ENCODE data around the gene RGS6.

RGS6 gene

GRCh38 chr14:72540836-72541235 is 608.6 kb downstream of the RGS6 start:
- no peak for DNase-seq

- DNase-seq, result no peak
Measured at GRCh38 chr14:72541546-72541945, 609.3 kb downstream of the RGS6 start.

GRCh38 chr14:72543341-72543740 is 611.1 kb downstream of the RGS6 start:
- no peak for DNase-seq

- no peak for DNase-seq
Measured at GRCh38 chr14:72544615-72545387, 612.6 kb downstream of the RGS6 start.

- DNase-seq, result no peak
Measured at GRCh38 chr14:72545411-72546311, 613.4 kb downstream of the RGS6 start.

GRCh38 chr14:72546344-72547016 is 614.3 kb downstream of the RGS6 start:
- no peak for DNase-seq

- no peak for DNase-seq
Measured at GRCh38 chr14:72547999-72548398, 615.8 kb downstream of the RGS6 start.

- DNase-seq, result no peak
Measured at GRCh38 chr14:72549026-72549425, 616.8 kb downstream of the RGS6 start.

- no peak for DNase-seq
Measured at GRCh38 chr14:72549854-72550253, 617.6 kb downstream of the RGS6 start.

GRCh38 chr14:72550513-72550912 is 618.3 kb downstream of the RGS6 start:
- DNase-seq, result no peak

- DNase-seq, result no peak
Measured at GRCh38 chr14:72552236-72552635, 620.0 kb downstream of the RGS6 start.

GRCh38 chr14:72553161-72553560 is 620.9 kb downstream of the RGS6 start:
- no peak for DNase-seq

- DNase-seq, result no peak
Measured at GRCh38 chr14:72553656-72554055, 621.4 kb downstream of the RGS6 start.

- no peak for DNase-seq
Measured at GRCh38 chr14:72554401-72554800, 622.2 kb downstream of the RGS6 start.

- no peak for DNase-seq
Measured at GRCh38 chr14:72554994-72555608, 622.9 kb downstream of the RGS6 start.

- no peak for DNase-seq
Measured at GRCh38 chr14:72555609-72556000, 623.4 kb downstream of the RGS6 start.

GRCh38 chr14:72557671-72558070 is 625.4 kb downstream of the RGS6 start:
- no peak for DNase-seq

GRCh38 chr14:72558721-72559120 is 626.5 kb downstream of the RGS6 start:
- DNase-seq, result no peak

- no peak for DNase-seq
Measured at GRCh38 chr14:72559202-72559601, 627.0 kb downstream of the RGS6 start.

- DNase-seq, result no peak
Measured at GRCh38 chr14:72559669-72560255, 627.5 kb downstream of the RGS6 start.

- no peak for DNase-seq
Measured at GRCh38 chr14:72560331-72560730, 628.1 kb downstream of the RGS6 start.

GRCh38 chr14:72560889-72561493 is 628.8 kb downstream of the RGS6 start:
- DNase-seq, result no peak

All from activated T-cell treated with anti-CD3 and anti-CD28 coated beads for 4 hours (primary cell).